ENCODE data around the gene LMAN1L. TPM values are rescaled to one million over a fixed set of nuclear protein-coding genes. Genes with fewer than 3 reads are reported as not detected.

LMAN1L gene
- total and polyA plus RNA-seq, 2 of the 4 experiments (the other 2 are of a cell fraction): not detected

GRCh38 chr15:74770211-74770903, 42.3 kb upstream of the LMAN1L start:
- intact Hi-C loops (cut with micrococcal nuclease) (loop anchor here (1.0 to 5.0 kb wide), 3 partner anchors 65 to 432 kb away; partner anchors contain the start of gene C15orf39), dilution Hi-C loops (cut with HindIII; ENCODE audit: low sequenced_read_pairs, unreplicated experiment) (no loop called here), in situ Hi-C loops (cut with MboI; ENCODE audit: low sequenced_read_pairs) (loop anchor here (5.0 to 10.0 kb wide), 2 partner anchors 177 to 396 kb away; no protein-coding TSS in a partner anchor)
- Histone ChIP-seq H2AK9ac (replicated peaks; ENCODE audit: low read depth, low read length, poor library complexity) (peak overlapping the region; percentile 25), H3K9ac (ENCODE audit: low read depth, low read length) (no peak overlapping the region), H3K18ac (ENCODE audit: low read depth, low read length) (no peak overlapping the region), H3K4ac (ENCODE audit: low read depth, low read length) (no peak overlapping the region), H4K5ac (ENCODE audit: low read depth, low read length) (no peak overlapping the region), H4K8ac (ENCODE audit: low read depth in 2 of 2, low read length in 2 of 2) (no peak overlapping the region), H3K79me1 (ENCODE audit: low read depth in 1 of 2, low read length in 2 of 2) (no peaks in the 10 kb centered on the region), H3K4me2 (ENCODE audit: low read depth, low read length) (no peak overlapping the region), H4K91ac (ENCODE audit: insufficient read depth, low read depth, low read length) (no peak overlapping the region), H3K4me3 (ENCODE audit: insufficient read depth, low read depth, low read length) (no peak overlapping the region), H3K4me1 (ENCODE audit: control insufficient read depth, insufficient read depth, low read length) (no peaks in the 10 kb centered on the region), H3K9me3 (ENCODE audit: control insufficient read depth, insufficient read depth, low read length) (no peaks in the 10 kb centered on the region), H3K36me3 (ENCODE audit: control insufficient read depth, insufficient read depth, low read length) (no peaks in the 10 kb centered on the region), H2BK5ac (ENCODE audit: low read depth, low read length, poor library complexity, severe bottlenecking) (no peak overlapping the region), H2AK5ac (ENCODE audit: low read depth, low read length) (no peak overlapping the region), H3K27ac (ENCODE audit: insufficient read depth, low read length) (no peak overlapping the region), H3K14ac (replicated peaks; ENCODE audit: low read depth, low read length) (no peak overlapping the region), H2BK120ac (ENCODE audit: low read depth, low read length) (no peak overlapping the region), H3K9me1 (ENCODE audit: insufficient read depth, low read length) (no peaks in the 10 kb centered on the region), H2BK20ac (ENCODE audit: low read depth, low read length) (no peak overlapping the region), H4K20me1 (ENCODE audit: insufficient read depth, low read length) (no peaks in the 10 kb centered on the region), H3K27me3 (ENCODE audit: control insufficient read depth, insufficient read depth, low read length) (peaks cover 9% of the 10 kb centered on the region; the same call in 1 of the 2 replicates), H3K23ac (ENCODE audit: low read depth, low read length) (no peak overlapping the region; the same call in 1 of the 2 replicates), H3K56ac (ENCODE audit: extremely low read depth, insufficient read depth, low read length) (no peak overlapping the region), H2BK15ac (ENCODE audit: low read depth, low read length) (no peak overlapping the region), H2AFZ (replicated peaks; ENCODE audit: low read length, poor library complexity) (no peak overlapping the region)
- TF ChIP-seq MXI1 (IDR thresholded peaks at IDR 0.05; ENCODE audit: borderline replicate concordance, low read depth, low read length) (no peak), RFX5 (IDR thresholded peaks at IDR 0.05; ENCODE audit: low read depth, low read length) (no peak), NFE2L2 (IDR thresholded peaks at IDR 0.05; ENCODE audit: low read depth, low read length) (no peak), MAZ (IDR thresholded peaks at IDR 0.05; ENCODE audit: borderline replicate concordance, low read depth, low read length) (no peak), MAFK (IDR thresholded peaks at IDR 0.05; ENCODE audit: low read depth, low read length) (no peak)
- POLR2A ChIA-PET (ENCODE audit: unreplicated experiment): no interaction called here
- 70% methylated on average over 2 of the region's 4 CpGs; no CpG with 5 or more reads in 1 of the 2 experiments for WGBS, 2 experiments (ENCODE audit: extremely low coverage in 2 of 2, insufficient read length in 1 of 2)
- DNase-seq (no peak), ATAC-seq (ENCODE audit: low read depth) (no peak)
- CTCF ChIA-PET: interaction anchor here (0.6 to 3.9 kb wide), 20 partner anchors 8 to 1314 kb away, joined by 3 to 21 read pairs (median 5); no protein-coding TSS in a partner anchor
- no TSS peak for BruUV-seq (replicated peaks)

Measured in IMR-90 (cell line).